Endodermal cell (in vitro differentiated cells): ENCODE measurements around the gene SZT2. TPM values are rescaled to one million over a fixed set of nuclear protein-coding genes. Genes with fewer than 3 reads are reported as not detected.
A peak's percentile ranks its signal among the peaks of the same experiment; 100 is the strongest.

ENCODE experiments used
- DNase-seq: peaks from one replicate; pipeline ENCODE4 v3.0.0-alpha.2; 2017
- H3K27ac ChIP-seq: 2 replicates; pipeline ENCODE4 v1.5.1; 2013; ENCODE audit warnings: mild to moderate bottlenecking, low read depth, low read length, moderate library complexity
- H3K27me3 ChIP-seq: 2 replicates; pipeline ENCODE4 v1.6.1; 2013; ENCODE audit warnings: mild to moderate bottlenecking, low read length, moderate library complexity; ENCODE audit not compliant: insufficient read depth, control insufficient read depth, poor library complexity, severe bottlenecking
- H3K36me3 ChIP-seq: 2 replicates; pipeline ENCODE4 v1.7.0; 2013; ENCODE audit warnings: mild to moderate bottlenecking, low read length, moderate library complexity; ENCODE audit not compliant: control insufficient read depth, insufficient read depth
- H3K4me1 ChIP-seq: one replicate; pipeline ENCODE4 v1.7.0; 2013; ENCODE audit warnings: low read length; ENCODE audit not compliant: control insufficient read depth, insufficient read depth
- H3K4me3 ChIP-seq: 2 replicates; pipeline ENCODE4 v1.5.1; 2013; ENCODE audit warnings: mild to moderate bottlenecking, low read length, moderate library complexity
- H3K9ac ChIP-seq: 2 replicates; pipeline ENCODE4 v1.6.1; 2013; ENCODE audit warnings: mild to moderate bottlenecking, low read length, moderate library complexity; ENCODE audit not compliant: poor library complexity, severe bottlenecking; ENCODE audit errors: extremely low read depth
- H3K9me3 ChIP-seq: 2 replicates; pipeline ENCODE4 v1.6.1; 2013; ENCODE audit warnings: mild to moderate bottlenecking, low read length, moderate library complexity; ENCODE audit not compliant: control insufficient read depth
- H3K27ac Mint-ChIP-seq: 2 replicates; pipeline ENCODE4 v1.8.0; 2020; ENCODE audit warnings: mixed read lengths
- H3K27me3 Mint-ChIP-seq: 2 replicates; pipeline ENCODE4 v1.8.0; 2021; ENCODE audit warnings: mild to moderate bottlenecking, mixed read lengths; ENCODE audit not compliant: insufficient read depth
- H3K36me3 Mint-ChIP-seq: 2 replicates; pipeline ENCODE4 v1.8.0; 2020; ENCODE audit warnings: low read depth, mixed read lengths
- H3K4me1 Mint-ChIP-seq: 2 replicates; pipeline ENCODE4 v1.8.0; 2020; ENCODE audit warnings: mixed read lengths
- H3K4me3 Mint-ChIP-seq: 2 replicates; pipeline ENCODE4 v1.8.0; 2020; ENCODE audit warnings: mild to moderate bottlenecking, moderate library complexity, mixed read lengths
- H3K9me3 Mint-ChIP-seq: 2 replicates; pipeline ENCODE4 v1.8.0; 2020; ENCODE audit warnings: mild to moderate bottlenecking, mixed read lengths
- CTCF ChIP-seq: fragments of 200-600 bp; sonication (generic); conservative IDR thresholded peaks from 2 replicates; pipeline ENCODE4 v1.5.0; 2021; ENCODE audit warnings: antibody characterized with exemption, mild to moderate bottlenecking
- WGBS, 2 experiments: methylation state at CpG; one replicate each; pipeline versions ENCODE4 v1.1.5 to v1.1.7; 2013; ENCODE audit warnings: missing lambda C conversion rate in 2 of 2, mixed read lengths in 1 of 2; ENCODE audit not compliant: insufficient coverage in 1 of 2, insufficient read length in 1 of 2; 5-methylcytosine and 5-hydroxymethylcytosine counted together
- total RNA-seq, 2 donors: library from RNA; stranded (reverse); fragmentation: NEBNext Ultra II Directional in 1 of 2; extraction: Animal tissue kit (Norgen Biotek cat#: 25700) in 1 of 2; gene quantifications; 2 replicates in 1 of 2; 3 replicates in 1 of 2; pipeline ENCODE4 v1.2.1, GENCODE V29; 2021

SZT2 gene
- total RNA-seq, 2 donors from 2014 or later: 55.6 to 59.7 TPM

GRCh38 chr1:43451701-43452532 is 62.2 kb downstream of the SZT2 start:
- H3K36me3 Mint-ChIP-seq: peaks cover 56% of the 10 kb centered on the region
- Histone ChIP-seq H3K27me3 (no peaks in the 10 kb centered on the region), H3K36me3 (peaks cover 47% of the 10 kb centered on the region), H3K4me1 (no peaks in the 10 kb centered on the region), H3K27ac (no peak overlapping the region), H3K9ac (no peak overlapping the region), H3K9me3 (no peaks in the 10 kb centered on the region), H3K4me3 (no peak overlapping the region)
- no peak for TF ChIP-seq CTCF
- H3K27ac Mint-ChIP-seq: no peak overlapping the region
- H3K9me3 Mint-ChIP-seq: no peaks in the 10 kb centered on the region
- peaks cover 34% of the 10 kb centered on the region for H3K4me1 Mint-ChIP-seq
- peaks cover 3% of the 10 kb centered on the region for H3K27me3 Mint-ChIP-seq
- WGBS, 2 experiments: 93% methylated on average over 13 to 22 of the region's 22 CpGs
- peak; percentile 37 for DNase-seq
- no peak overlapping the region for H3K4me3 Mint-ChIP-seq

- no peaks in the 10 kb centered on the region for H3K9me3 ChIP-seq
- 27 to 80% methylated on average over 1 to 10 of the region's 10 CpGs for WGBS, 2 experiments
- peaks cover 40% of the 10 kb centered on the region for H3K36me3 ChIP-seq
- Mint-ChIP-seq H3K4me3 (peak overlapping the region; percentile 74), H3K9me3 (no peaks in the 10 kb centered on the region), H3K4me1 (peaks cover 34% of the 10 kb centered on the region), H3K36me3 (peaks cover 46% of the 10 kb centered on the region), H3K27ac (peak overlapping the region; percentile 78), H3K27me3 (peaks cover 12% of the 10 kb centered on the region)
- H3K9ac ChIP-seq: no peak overlapping the region
- H3K27ac ChIP-seq: peak overlapping the region; percentile 26
- no peaks in the 10 kb centered on the region for H3K4me1 ChIP-seq
- DNase-seq: peak; percentile 88
- peak overlapping the region; percentile 53 for H3K4me3 ChIP-seq
- H3K27me3 ChIP-seq: no peaks in the 10 kb centered on the region
- TF ChIP-seq CTCF: no peak
Observed at GRCh38 chr1:43452789-43453441, 63.2 kb downstream of the SZT2 start.

DNA sequence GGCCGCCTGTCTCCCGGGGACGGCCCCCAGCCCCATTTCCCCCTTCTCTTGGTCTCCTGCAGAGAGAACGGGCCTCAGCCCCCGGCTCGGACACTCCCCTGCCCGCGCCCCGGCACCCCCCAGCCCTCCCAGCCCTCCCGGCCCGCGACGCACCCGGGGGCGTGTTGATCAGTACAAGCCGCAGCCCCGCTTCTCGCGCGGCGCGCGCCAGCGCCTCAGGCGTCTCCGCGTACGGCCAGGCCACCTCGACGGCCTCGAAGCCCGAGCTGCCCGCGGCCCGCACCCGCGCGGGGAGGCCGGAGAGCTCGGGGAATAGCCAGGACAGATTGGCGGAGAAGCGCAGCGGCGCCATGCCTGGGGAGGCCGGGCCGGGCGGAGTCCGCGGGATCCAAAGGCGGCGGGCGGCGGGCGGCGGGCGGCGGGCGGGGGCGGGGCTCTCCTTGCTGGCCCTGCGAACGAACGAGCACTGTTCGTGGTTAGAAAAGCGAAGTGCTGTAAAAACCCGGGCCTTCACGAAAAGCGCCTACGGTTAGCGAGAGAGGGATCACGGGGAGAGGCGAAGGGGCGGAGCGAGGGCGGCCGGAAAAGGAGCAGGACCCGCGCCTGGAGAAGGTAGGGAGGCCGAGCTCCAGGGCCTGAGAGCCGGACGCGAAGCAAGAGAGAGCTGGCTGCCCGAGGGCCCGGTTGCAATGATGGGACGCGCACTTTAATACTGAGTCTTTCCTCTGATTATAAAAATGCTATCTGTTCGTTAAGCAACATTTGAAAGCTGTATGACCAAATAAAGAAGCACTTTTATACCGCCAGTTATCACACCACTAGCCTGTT is 64.0 kb downstream of the SZT2 start, which contains the start of gene HYI:
Gene HYI, minus strand, starts transcription at position 490 of the 828 bp plus-strand sequence. Its CDS starts 138 bp downstream, at position 352.
- WGBS, 2 experiments: 4 to 9% methylated on average over 23 to 87 of the region's 87 CpGs
- Histone ChIP-seq H3K4me1 (no peaks in the 10 kb centered on the region), H3K27me3 (no peaks in the 10 kb centered on the region), H3K27ac (peak within 1 kb of the TSS; percentile 26), H3K9me3 (no peaks in the 10 kb centered on the region), H3K36me3 (peaks cover 33% of the 10 kb centered on the region), H3K4me3 (peak within 1 kb of the TSS; percentile 67), H3K9ac (peak within 1 kb of the TSS; percentile 15)
- Mint-ChIP-seq H3K27me3 (peaks cover 19% of the 10 kb centered on the region), H3K4me1 (peaks cover 32% of the 10 kb centered on the region), H3K27ac (peak within 1 kb of the TSS; percentile 93), H3K4me3 (peak within 1 kb of the TSS; percentile 74), H3K36me3 (peaks cover 41% of the 10 kb centered on the region), H3K9me3 (no peaks in the 10 kb centered on the region)
- peak; percentile 94 for DNase-seq
- TF ChIP-seq CTCF: no peak
